ENCODE measurements around the gene STK33.

The STK33 gene

GRCh38 chr11:8604078-8604723 lies 10.2 kb upstream of the STK33 start:
- DNase-seq, result no peak

DNA sequence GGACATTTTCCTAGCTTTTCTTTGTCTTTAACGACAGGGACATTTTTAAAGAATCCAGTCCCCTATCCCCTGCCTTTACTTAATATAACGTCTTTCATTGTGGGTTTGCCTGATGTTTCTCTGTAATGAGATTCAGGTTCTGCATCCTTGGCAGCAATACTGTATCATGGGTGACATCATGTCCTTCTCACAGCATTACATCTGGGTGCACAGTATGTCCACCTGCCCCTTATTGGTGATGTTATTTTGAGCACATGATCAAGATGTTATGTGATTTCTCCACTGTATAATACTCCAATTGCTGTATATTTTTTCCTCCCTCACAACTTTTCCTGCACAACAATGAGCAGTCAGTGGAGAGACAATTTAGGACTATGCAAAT lies 9.7 kb upstream of the STK33 start:
- DNase-seq, result no peak

DNA sequence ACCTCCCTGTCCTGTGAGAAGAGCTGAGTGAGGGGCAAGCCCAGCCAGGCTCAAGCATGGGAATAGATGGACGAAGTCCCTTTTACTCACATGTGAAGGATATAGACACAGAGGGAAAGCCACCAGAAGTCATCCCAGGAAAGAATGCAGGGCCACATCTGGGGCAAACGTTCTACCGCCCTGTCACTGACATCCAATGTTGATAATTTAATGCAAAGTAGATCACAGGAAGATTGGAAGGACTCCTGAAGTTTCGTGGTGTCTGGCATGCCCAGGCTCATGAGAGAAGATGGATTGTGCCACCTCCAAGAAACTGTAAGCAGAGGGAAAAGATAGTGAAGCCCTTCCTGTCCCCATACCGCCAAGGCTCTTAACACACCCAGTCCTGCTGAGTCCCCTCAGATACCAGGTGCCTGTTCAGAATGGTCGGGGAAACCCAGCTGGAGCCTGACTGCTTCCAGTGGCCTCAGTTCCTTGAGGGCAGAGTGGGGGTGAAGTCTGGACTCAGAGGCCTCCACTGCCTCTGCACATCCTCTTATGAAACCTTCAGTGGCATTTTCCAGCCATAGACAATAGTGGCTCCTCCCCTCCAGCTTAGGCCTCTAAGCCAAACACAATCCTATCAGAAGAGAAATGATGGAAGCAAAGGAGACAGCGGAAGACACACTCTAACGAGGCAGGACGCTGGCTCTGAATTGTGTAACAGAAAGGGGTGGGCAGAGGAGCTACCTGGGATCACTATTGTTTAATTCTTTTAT lies 7.5 kb upstream of the STK33 start:
- no peak for DNase-seq

DNA sequence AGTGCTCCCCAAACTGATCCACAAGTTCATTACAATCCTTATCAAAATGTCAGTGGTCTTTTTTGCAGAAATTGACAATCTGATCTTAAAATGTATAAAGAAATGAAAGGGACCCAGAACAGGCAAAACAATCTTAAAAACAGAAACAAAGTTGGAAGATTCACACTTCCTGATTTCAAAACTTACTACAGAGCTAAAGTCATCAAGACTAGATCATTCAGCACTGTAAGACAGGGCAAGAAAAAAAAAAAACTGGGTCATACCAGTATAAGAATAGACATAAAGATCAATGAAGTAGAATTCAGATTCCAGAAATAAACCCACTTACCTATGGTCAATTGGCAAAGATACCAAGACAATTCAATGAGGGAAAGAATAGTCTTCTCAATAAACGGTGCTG lies 4.5 kb upstream of the STK33 start:
- no peak for DNase-seq

DNA sequence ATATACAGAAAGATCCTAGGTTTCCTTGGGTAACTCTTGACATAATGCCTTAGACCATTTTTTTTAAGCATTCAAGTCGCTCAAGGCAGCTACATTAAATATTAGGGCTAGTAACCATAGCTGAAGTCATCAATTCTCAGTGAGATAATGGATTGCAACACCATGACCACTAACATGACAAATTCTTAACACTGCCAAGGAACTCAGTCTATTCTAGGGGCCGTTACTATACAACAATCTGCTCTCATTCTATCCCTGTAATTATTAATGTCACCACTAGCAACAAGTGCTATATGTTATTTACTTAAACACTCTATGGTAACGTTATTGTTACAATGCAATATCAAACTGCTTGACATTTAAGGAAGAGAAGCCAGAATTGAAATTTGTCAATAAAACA lies 3.2 kb upstream of the STK33 start:
- no peak for DNase-seq

- DNase-seq, result no peak
These were observed 2.5 kb upstream of the STK33 start for GRCh38 chr11:8596504-8597046.

GRCh38 chr11:8593455-8593854 lies 573 bp downstream of the STK33 start:
- no peak for DNase-seq

DNA sequence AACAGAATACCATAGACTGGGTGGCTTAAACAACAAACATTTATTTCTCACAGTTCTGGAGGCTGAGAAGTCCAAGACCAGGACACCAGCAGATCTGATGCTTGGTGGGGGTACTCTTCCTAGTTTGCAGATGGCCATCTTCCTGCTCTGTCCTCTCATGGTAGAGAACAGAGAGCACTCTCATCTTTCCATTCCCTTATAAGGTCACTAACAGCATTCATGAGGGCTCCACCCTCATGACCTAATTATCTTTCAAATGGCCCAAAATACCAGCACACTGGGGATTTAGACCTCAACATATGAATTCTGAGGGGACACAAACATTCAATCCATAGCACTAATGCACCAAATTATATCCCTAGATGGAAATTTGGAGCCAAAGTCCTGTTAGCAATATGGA lies 6.1 kb downstream of the STK33 start:
- no peak for DNase-seq

DNA sequence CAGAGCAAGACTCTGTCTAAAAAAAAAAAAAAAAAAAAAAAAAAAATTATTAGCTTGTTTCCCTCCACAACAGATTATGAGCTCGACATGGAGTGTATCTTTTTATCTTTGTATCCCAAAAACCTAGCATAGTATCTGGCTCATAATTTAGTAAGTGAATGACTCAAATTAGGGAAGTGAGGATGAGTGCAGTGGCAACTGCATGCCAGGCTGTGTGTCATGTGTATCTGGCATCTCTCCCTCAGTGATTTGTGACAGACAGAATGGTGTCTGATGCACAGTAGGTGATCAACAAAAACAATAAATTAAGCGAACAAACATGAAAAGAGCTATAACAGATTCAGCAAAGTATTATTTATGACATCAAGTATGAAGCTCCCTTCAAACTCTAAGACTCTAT lies 7.2 kb downstream of the STK33 start:
- DNase-seq, result no peak

DNA sequence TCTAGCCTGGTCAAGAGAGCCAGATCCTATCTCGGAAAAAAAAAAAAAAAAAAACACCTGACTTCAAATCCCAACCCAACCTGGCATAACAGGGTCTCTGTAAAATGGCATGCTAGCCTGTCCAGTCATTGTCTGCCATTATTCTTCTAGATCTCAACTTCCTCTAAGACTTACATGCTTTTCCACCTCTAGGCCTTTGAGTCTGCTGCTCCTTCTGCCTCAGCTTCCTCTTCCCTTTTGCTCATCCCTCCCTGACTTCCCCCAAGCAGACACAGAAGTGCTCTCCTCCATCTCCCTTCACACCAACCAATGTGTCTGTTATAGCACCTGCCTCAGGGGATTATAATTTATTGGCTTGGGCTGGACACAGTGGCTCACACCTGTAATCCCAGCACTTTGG lies 7.8 kb downstream of the STK33 start:
- DNase-seq, result no peak

- DNase-seq, result no peak
These were observed 9.5 kb downstream of the STK33 start for GRCh38 chr11:8584511-8584910.

- no peak for DNase-seq
These were observed 9.9 kb downstream of the STK33 start for GRCh38 chr11:8584082-8584481.

- DNase-seq, result no peak
These were observed 12.7 kb downstream of the STK33 start for GRCh38 chr11:8581300-8581699.

- no peak for DNase-seq
These were observed 16.0 kb downstream of the STK33 start for GRCh38 chr11:8577791-8578581.

DNA sequence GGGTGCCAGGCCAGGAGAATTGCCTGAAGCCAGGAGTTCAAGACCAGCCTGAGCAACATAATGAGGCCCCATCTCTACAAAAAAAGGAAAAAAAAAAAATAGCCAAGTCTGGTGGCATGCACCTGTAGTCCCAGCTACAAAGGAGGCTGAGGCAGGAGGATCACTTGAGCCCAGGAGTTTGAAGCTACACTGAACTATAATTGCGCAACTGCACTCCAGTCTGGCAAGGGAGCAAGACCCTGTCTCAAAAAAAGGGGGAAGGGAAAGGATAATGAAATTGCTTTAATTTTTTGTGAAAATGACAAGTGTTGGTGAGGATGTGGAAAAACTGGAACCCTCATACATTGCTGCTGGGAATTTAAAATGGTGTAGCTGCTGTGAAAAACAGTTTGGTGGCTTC lies 19.2 kb downstream of the STK33 start:
- no peak for DNase-seq

DNA sequence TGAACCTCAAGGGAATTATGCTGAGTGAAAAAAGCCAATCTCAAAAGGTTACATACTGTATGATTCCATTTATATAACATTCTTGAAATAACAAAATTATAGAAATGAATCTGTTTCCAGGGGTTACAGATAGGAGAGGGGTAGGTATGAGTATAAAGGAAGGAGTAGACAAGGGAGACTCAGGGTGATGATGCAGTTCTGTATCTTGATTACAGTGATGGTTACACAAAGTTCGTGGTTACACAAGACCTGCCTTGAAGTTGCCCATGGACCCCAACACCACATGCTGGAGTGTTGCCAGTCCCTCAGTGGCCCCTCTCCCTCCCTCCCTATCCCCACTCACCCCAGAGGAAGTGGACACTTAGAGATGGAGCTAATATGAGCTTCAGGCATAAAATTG lies 20.3 kb downstream of the STK33 start:
- DNase-seq, result no peak

DNA sequence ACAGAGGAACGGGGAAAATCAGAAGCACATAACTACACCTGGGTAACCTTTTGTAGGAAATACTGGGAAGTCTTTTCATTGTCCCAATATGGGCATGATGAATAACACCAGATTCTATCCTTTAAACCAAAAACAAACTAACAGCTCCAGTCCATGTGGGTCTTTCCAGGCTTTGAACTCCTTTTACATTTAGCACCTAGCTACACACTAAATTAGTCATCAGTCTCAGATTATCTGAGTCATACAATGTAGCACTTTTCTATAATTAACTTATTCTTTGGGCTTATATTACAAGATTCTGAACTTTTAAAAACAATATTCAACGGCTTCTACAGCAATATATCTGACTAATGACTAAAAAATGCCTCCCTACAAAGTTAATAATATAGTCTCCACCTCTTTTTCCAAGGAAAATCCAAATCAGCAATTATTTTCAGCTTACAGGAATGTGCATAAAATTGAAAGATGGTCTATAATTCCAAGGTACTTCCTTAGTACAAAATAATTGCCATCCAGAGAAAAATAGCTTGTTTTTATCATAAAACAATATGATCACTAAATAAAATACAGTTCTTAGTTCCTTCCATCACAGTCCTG lies 26.3 kb downstream of the STK33 start:
- DNase-seq, result no peak

GRCh38 chr11:8566613-8567210 lies 27.3 kb downstream of the STK33 start:
- DNase-seq, result peak; percentile 30

GRCh38 chr11:8564526-8564925 lies 29.5 kb downstream of the STK33 start:
- DNase-seq, result no peak

DNA sequence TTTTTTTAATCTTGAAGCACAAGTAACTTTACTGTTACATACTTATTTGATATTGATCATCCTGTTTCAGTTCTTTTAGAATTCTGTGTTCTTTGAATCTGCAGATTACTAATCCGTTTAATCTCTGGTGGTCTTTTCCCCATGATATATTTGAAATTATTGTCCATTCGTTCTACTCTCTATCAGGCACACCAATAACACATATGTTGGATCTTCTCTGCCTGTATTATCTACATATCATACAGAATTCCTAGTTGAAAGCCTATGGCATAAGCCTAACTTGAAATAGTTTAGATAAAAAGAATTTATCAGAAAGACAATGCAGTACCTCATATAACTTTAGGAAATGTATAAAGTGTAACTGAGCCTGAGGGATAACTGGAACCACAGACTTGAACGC lies 32.6 kb downstream of the STK33 start:
- DNase-seq, result no peak

DNA sequence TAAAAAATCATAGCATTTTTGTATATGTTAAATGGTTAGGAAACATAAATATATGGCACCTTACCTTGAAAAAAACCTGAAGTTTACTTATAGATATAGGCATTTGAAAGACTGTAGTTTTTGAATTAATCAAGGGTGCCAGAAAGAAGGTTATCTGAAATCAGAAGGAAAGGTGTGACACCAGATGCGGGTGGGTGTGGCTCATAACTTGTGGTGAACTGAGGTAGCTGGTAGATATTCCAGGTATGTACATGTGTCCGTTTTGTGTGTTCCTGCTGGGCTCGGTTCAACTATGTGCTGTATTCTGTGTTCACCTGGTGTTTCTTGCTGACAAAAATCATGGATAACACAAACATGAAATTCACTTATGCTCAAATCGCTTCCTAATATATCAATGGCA lies 35.6 kb downstream of the STK33 start:
- DNase-seq, result no peak

DNA sequence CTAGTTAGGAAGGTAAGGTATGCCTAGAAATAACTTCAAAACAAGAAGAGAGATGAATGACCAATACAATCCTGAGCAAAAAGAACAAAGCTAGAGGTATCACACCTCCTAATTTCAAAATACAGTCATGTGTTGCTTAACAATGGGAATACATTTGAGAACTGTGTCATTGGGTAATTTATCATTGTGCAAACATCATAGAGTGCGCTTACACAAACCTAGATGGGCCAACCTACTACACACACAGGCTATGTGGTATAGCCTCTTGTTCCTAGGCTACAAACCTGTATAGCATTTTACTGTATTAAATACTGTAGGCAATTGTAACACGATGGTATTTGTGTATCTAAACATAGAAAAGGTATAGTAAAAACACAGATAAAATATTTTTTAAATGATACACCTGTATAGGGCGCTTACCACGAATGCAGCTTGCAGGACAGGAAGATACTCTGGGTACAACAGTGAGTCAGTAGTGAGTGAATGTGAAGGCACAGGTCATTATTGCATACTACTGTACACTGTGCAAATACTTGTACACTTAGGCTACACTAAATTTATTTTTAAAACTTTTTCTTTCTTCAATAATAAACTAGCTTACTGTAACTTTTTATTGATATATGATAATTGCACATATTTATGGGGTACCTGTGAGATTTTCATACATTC lies 48.2 kb downstream of the STK33 start:
- DNase-seq, result no peak
